ENCODE data around the gene PCDH9. TPM values are rescaled to one million over a fixed set of nuclear protein-coding genes. Genes with fewer than 3 reads are reported as not detected.

Gene PCDH9
- polyA plus RNA-seq, 3 donors, result 0.03 TPM; not detected in 1

DNA sequence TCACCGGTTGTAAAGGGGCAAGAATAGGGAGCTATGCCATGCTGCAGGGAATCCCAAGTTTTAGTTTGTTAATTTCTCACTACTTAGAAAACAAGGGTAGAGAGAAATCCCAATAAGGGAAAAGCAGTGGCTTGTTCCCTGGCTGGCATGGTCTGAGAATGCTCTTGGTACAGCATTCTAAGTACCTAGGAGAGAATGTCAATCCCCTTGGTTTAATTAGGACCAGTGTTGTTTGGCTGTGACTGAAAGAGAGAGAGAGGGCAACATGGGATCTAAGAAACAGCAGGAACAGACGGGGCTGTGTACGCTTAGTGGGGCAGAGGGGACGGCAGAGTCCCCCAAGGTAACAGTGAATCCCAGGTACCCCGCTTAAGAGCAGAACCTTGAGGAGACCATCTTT is 228.8 kb downstream of the PCDH9 start:
- TF ChIP-seq, protein P1, sequence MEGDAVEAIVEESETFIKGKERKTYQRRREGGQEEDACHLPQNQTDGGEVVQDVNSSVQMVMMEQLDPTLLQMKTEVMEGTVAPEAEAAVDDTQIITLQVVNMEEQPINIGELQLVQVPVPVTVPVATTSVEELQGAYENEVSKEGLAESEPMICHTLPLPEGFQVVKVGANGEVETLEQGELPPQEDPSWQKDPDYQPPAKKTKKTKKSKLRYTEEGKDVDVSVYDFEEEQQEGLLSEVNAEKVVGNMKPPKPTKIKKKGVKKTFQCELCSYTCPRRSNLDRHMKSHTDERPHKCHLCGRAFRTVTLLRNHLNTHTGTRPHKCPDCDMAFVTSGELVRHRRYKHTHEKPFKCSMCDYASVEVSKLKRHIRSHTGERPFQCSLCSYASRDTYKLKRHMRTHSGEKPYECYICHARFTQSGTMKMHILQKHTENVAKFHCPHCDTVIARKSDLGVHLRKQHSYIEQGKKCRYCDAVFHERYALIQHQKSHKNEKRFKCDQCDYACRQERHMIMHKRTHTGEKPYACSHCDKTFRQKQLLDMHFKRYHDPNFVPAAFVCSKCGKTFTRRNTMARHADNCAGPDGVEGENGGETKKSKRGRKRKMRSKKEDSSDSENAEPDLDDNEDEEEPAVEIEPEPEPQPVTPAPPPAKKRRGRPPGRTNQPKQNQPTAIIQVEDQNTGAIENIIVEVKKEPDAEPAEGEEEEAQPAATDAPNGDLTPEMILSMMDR (IDR thresholded peaks at IDR 0.05), result no peak
- no peak overlapping the region for H3K9ac ChIP-seq (ENCODE audit: insufficient read depth, low read length, poor library complexity, severe bottlenecking)
- WGBS (ENCODE audit: insufficient coverage), result 80% methylated on average over 1 of the region's 5 CpGs
- no peak for DNase-seq
- no peaks in the 10 kb centered on the region for H3K79me2 ChIP-seq (ENCODE audit: insufficient read depth, low read length)
- Mint-ChIP-seq H3K27ac (no peak overlapping the region), H3K36me3 (no peaks in the 10 kb centered on the region), H3K9me3 (peaks cover 1 to 10% (median 4%) of the 10 kb centered on the region in 7 donors), H3K4me1 (no peaks in the 10 kb centered on the region), H3K4me3 (no peak overlapping the region), H3K27me3 (ENCODE audit: low read depth in 3 of 3) (no peaks in the 10 kb centered on the region)
- no peak overlapping the region for H2AFZ ChIP-seq (ENCODE audit: insufficient read depth, low read depth, low read length, poor library complexity, severe bottlenecking)
- no peaks in the 10 kb centered on the region for H3K4me1 ChIP-seq (ENCODE audit: control insufficient read depth in 1 of 2, insufficient read depth in 2 of 2, low read length in 2 of 2)
- H3K36me3 ChIP-seq (replicated peaks in 1 of 2; ENCODE audit: control insufficient read depth in 1 of 2, insufficient read depth in 2 of 2, low read length in 2 of 2), result no peaks in the 10 kb centered on the region
- no peak overlapping the region for H3K4me2 ChIP-seq (replicated peaks; ENCODE audit: extremely low read depth, low read length, poor library complexity, severe bottlenecking)
- H3K4me3 ChIP-seq (replicated peaks in 1 of 3; ENCODE audit: low read depth in 2 of 3, low read length in 3 of 3), result no peak overlapping the region
- intact Hi-C loops (cut with micrococcal nuclease), result no loop called here
- H3K27me3 ChIP-seq (ENCODE audit: control insufficient read depth in 2 of 2, insufficient read depth in 2 of 2, low read length in 2 of 2), result no peaks in the 10 kb centered on the region
- no peak overlapping the region for H3K27ac ChIP-seq (ENCODE audit: low read depth in 1 of 2, low read length in 2 of 2)
- no peaks in the 10 kb centered on the region for H4K20me1 ChIP-seq (ENCODE audit: insufficient read depth, low read length)
- peaks cover 0 to 3% of the 10 kb centered on the region in 2 donors for H3K9me3 ChIP-seq (replicated peaks in 1 of 2; ENCODE audit: control insufficient read depth in 1 of 2, insufficient read depth in 1 of 2, low read length in 2 of 2)

GRCh38 chr13:66996503-66996902 is 233.6 kb downstream of the PCDH9 start:
- H3K36me3 Mint-ChIP-seq, result no peaks in the 10 kb centered on the region
- TF ChIP-seq, protein P1 (IDR thresholded peaks at IDR 0.05), result no peak
- no peak overlapping the region for H2AFZ ChIP-seq (ENCODE audit: insufficient read depth, low read depth, low read length, poor library complexity, severe bottlenecking)
- H3K9me3 Mint-ChIP-seq, result peaks cover 0 to 7% (median 3%) of the 10 kb centered on the region in 7 donors
- no peaks in the 10 kb centered on the region for H3K79me2 ChIP-seq (ENCODE audit: insufficient read depth, low read length)
- no peaks in the 10 kb centered on the region for H3K36me3 ChIP-seq (replicated peaks in 1 of 2; ENCODE audit: control insufficient read depth in 1 of 2, insufficient read depth in 2 of 2, low read length in 2 of 2)
- H3K4me3 ChIP-seq (replicated peaks in 1 of 3; ENCODE audit: low read depth in 2 of 3, low read length in 3 of 3), result no peak overlapping the region
- H3K4me1 Mint-ChIP-seq, result peaks cover 8% of the 10 kb centered on the region
- no peak for DNase-seq
- no peaks in the 10 kb centered on the region for H3K27me3 Mint-ChIP-seq (ENCODE audit: low read depth in 3 of 3)
- no peak overlapping the region for H3K27ac Mint-ChIP-seq
- no peak overlapping the region for H3K4me3 Mint-ChIP-seq
- intact Hi-C loops (cut with micrococcal nuclease), result no loop called here
- H3K4me1 ChIP-seq (ENCODE audit: control insufficient read depth in 1 of 2, insufficient read depth in 2 of 2, low read length in 2 of 2), result no peaks in the 10 kb centered on the region
- no peak overlapping the region for H3K9ac ChIP-seq (ENCODE audit: insufficient read depth, low read length, poor library complexity, severe bottlenecking)
- WGBS (ENCODE audit: insufficient coverage), result no CpG with 5 or more reads among the region's 1 CpG
- H4K20me1 ChIP-seq (ENCODE audit: insufficient read depth, low read length), result no peaks in the 10 kb centered on the region
- no peaks in the 10 kb centered on the region for H3K9me3 ChIP-seq (replicated peaks in 1 of 2; ENCODE audit: control insufficient read depth in 1 of 2, insufficient read depth in 1 of 2, low read length in 2 of 2)
- H3K27ac ChIP-seq (ENCODE audit: low read depth in 1 of 2, low read length in 2 of 2), result no peak overlapping the region
- no peaks in the 10 kb centered on the region for H3K27me3 ChIP-seq (ENCODE audit: control insufficient read depth in 2 of 2, insufficient read depth in 2 of 2, low read length in 2 of 2)
- no peak overlapping the region for H3K4me2 ChIP-seq (replicated peaks; ENCODE audit: extremely low read depth, low read length, poor library complexity, severe bottlenecking)
